ENCODE measurements around the gene PSG2.
"Not testable (repeated sequence)": the region's sequence is repeated elsewhere in the genome, so short reads cannot be mapped to it uniquely, and the experiment has no call there.

GRCh38 chr19:43058440-43058839, 24.1 kb downstream of the PSG2 start:
- TF ChIP-seq CTCF (IDR thresholded peaks at IDR 0.05); POLR2A (IDR thresholded peaks at IDR 0.05; ENCODE audit: low read depth); EP300 (IDR thresholded peaks at IDR 0.05); POLR2AphosphoS5 (IDR thresholded peaks at IDR 0.05): not testable (repeated sequence)
